ENCODE results near the gene CHDH. TPM values are rescaled to one million over a fixed set of nuclear protein-coding genes. Genes with fewer than 3 reads are reported as not detected.

CHDH gene
- total and polyA plus RNA-seq, 2 experiments from 2014 or later: 2.3 to 6.6 TPM

- TF ChIP-seq REST (IDR thresholded peaks at IDR 0.05; ENCODE audit: unreplicated experiment) (no peak), ZNF114 (CRISPR knock-in tag; IDR thresholded peaks at IDR 0.05) (no peak), EZH2 (IDR thresholded peaks at IDR 0.05; ENCODE audit: low read depth, unreplicated experiment) (no peak), STAT1 (IDR thresholded peaks at IDR 0.05; ENCODE audit: unreplicated experiment) (no peak), JUNB (IDR thresholded peaks at IDR 0.05; ENCODE audit: unreplicated experiment) (no peak), ZNF331 (CRISPR knock-in tag; IDR thresholded peaks at IDR 0.05; ENCODE audit: low read depth) (no peak)
- TF ChIP-seq, protein P1, sequence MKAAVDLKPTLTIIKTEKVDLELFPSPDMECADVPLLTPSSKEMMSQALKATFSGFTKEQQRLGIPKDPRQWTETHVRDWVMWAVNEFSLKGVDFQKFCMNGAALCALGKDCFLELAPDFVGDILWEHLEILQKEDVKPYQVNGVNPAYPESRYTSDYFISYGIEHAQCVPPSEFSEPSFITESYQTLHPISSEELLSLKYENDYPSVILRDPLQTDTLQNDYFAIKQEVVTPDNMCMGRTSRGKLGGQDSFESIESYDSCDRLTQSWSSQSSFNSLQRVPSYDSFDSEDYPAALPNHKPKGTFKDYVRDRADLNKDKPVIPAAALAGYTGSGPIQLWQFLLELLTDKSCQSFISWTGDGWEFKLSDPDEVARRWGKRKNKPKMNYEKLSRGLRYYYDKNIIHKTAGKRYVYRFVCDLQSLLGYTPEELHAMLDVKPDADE (IDR thresholded peaks at IDR 0.05): no peak
Measured at GRCh38 chr3:53768478-53769459, 77.5 kb downstream of the CHDH start (continued).

DNA sequence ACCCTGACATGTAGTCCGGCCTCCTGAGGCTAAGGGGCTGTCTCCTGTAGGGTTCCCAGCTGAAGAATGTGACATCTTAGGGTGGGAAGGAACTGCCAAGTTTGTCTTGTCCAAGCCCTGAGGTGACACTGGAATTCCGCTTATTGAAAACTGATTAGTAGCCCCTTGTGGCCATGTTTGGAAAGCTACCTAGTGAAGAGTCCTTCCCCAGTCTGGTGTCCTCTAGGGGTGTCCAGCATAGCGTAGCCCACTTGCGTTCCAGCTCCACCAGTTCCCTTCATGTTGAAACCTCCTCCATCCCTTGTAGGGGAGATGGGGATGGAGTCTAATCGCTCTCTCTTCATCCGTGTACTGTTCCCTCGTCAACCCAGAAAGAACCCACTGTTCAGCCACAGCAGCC is 79.5 kb downstream of the CHDH start:
- Histone ChIP-seq H3K27me3 (ENCODE audit: insufficient read depth) (no peaks in the 10 kb centered on the region), H3K27ac (ENCODE audit: low read depth) (no peak overlapping the region), H3K36me3 (ENCODE audit: insufficient read depth) (no peaks in the 10 kb centered on the region), H3K9me2 (ENCODE audit: insufficient read depth) (no peaks in the 10 kb centered on the region), H2AFZ (no peak overlapping the region), H3K79me2 (replicated peaks; ENCODE audit: insufficient read depth) (no peaks in the 10 kb centered on the region), H3F3A (replicated peaks; ENCODE audit: low read depth) (no peaks in the 10 kb centered on the region), H3K4me1 (ENCODE audit: insufficient read depth) (no peaks in the 10 kb centered on the region), H3K4me2 (no peak overlapping the region), H4K20me1 (replicated peaks; ENCODE audit: insufficient read depth) (no peaks in the 10 kb centered on the region), H3K4me3 (no peak overlapping the region)
- DNase-seq (ENCODE audit: low spot score) (peak; percentile 27), ATAC-seq (no peak; the same call in 2 of the 3 replicates)
- H3K4me3 Mint-ChIP-seq: no peak overlapping the region
- peaks cover 7% of the 10 kb centered on the region for H3K27me3 Mint-ChIP-seq (ENCODE audit: insufficient read depth, low read depth, poor library complexity)
- no peak overlapping the region; the same call in 1 of the 2 replicates for H3K27ac Mint-ChIP-seq
- H3K9me3 Mint-ChIP-seq: no peaks in the 10 kb centered on the region
- no peaks in the 10 kb centered on the region for H3K36me3 Mint-ChIP-seq (ENCODE audit: low read depth)
- peaks cover 26% of the 10 kb centered on the region for H3K4me1 Mint-ChIP-seq
- TF ChIP-seq ZNF462 (CRISPR knock-in tag; IDR thresholded peaks at IDR 0.05) (no peak), CREB1 (CRISPR knock-in tag; IDR thresholded peaks at IDR 0.05; ENCODE audit: low read depth) (no peak), ZNF331 (CRISPR knock-in tag; IDR thresholded peaks at IDR 0.05; ENCODE audit: low read depth) (no peak), STAT1 (IDR thresholded peaks at IDR 0.05; ENCODE audit: unreplicated experiment) (no peak), JUNB (IDR thresholded peaks at IDR 0.05; ENCODE audit: unreplicated experiment) (no peak), ZNF114 (CRISPR knock-in tag; IDR thresholded peaks at IDR 0.05) (no peak), EZH2 (IDR thresholded peaks at IDR 0.05; ENCODE audit: low read depth, unreplicated experiment) (no peak), NANOG (IDR thresholded peaks at IDR 0.05; ENCODE audit: borderline replicate concordance) (no peak), POLR2AphosphoS5 (IDR thresholded peaks at IDR 0.05; ENCODE audit: low read depth) (no peak)
- TF ChIP-seq, protein P1 (IDR thresholded peaks at IDR 0.05): no peak
